ENCODE results near the gene SCAND1. TPM values are rescaled to one million over a fixed set of nuclear protein-coding genes. Genes with fewer than 3 reads are reported as not detected.
"Not testable (repeated sequence)": the region's sequence is repeated elsewhere in the genome, so short reads cannot be mapped to it uniquely, and the experiment has no call there.

The SCAND1 gene
- total and polyA plus RNA-seq, 8 donors: 20.6 to 62.1 (median 34.2) TPM

DNA sequence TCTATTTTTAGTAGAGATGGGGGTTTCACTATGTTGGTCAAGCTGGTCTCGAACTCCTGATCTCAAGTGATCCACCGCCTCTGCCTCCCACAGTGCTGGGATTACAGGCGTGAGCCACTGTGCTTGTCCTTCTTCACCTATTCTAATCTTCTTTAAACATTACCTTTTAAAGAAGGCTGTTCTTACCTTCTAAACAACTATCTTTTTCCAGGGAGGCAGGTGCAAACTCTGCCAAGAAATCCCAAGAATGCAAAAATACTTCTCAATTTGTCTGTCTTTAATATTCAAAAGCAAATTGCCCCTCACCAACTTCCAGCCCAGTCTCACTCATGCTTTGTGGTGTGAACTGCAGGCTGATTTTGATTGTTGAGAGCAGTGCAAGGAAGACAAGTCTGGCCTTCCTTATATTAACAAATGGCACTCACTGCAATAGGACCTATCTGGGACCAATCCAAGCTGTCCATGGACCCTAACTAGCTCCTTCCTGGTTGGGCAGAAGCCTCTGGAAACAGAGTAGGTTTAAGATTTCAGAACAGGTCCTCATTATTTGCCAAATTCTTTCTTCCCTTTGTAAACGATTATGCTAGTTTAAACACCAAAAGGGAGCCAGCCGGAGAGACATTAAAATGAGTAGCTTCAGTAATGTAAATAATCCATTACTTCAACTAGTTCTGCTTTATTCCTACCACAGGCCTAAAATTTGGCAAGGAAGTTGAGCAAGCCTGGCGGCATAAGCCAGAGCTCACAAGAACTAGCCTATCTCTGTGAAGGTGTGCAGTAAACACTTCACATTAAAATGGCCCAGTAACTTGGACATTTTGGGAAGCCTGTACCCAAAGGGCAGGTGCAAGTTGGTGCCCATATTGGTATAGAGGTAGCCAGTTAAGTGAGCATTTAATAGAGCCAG lies 1.6 kb downstream of the SCAND1 start:
- Histone ChIP-seq H3K27me3 (no peaks in the 10 kb centered on the region), H3K4me3 (peak overlapping the region; percentile 79 to 85), H3K27ac (peak overlapping the region; percentile 95 to 99), H3K36me3 (peaks cover 0 to 9% of the 10 kb centered on the region in 2 donors), H3K9me3 (no peaks in the 10 kb centered on the region), H3K4me1 (peaks cover 12 to 25% of the 10 kb centered on the region in 2 donors)
- intact Hi-C loops (cut with DNase I): no loop called here
- DNase-seq (no peak), ATAC-seq (no peak)
- TF ChIP-seq, protein P1, sequence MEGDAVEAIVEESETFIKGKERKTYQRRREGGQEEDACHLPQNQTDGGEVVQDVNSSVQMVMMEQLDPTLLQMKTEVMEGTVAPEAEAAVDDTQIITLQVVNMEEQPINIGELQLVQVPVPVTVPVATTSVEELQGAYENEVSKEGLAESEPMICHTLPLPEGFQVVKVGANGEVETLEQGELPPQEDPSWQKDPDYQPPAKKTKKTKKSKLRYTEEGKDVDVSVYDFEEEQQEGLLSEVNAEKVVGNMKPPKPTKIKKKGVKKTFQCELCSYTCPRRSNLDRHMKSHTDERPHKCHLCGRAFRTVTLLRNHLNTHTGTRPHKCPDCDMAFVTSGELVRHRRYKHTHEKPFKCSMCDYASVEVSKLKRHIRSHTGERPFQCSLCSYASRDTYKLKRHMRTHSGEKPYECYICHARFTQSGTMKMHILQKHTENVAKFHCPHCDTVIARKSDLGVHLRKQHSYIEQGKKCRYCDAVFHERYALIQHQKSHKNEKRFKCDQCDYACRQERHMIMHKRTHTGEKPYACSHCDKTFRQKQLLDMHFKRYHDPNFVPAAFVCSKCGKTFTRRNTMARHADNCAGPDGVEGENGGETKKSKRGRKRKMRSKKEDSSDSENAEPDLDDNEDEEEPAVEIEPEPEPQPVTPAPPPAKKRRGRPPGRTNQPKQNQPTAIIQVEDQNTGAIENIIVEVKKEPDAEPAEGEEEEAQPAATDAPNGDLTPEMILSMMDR (IDR thresholded peaks at IDR 0.05): no peak

DNA sequence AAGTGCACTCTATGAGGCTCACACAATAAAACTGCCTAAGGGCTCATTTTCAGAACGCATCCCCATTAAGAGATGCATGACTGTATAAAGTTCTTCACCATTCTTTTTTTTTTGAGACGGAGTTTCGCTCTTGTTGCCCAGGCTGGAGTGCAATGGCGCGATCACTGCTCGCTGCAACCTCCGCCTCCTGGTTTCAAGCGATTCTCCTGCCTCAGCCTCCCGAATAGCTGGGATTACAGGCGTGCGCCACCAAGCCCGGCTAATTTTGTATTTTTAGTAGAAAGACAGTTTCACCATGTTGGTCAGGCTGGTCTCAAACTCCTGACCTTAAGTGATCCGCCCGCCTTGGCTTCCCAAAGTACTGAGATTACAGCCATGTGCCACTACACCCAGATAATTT lies 2.2 kb downstream of the SCAND1 start:
- peak overlapping the region in 1 of 2 donors; percentile 85 for H3K4me3 ChIP-seq
- H3K9me3 ChIP-seq; ATAC-seq; H3K27me3 ChIP-seq; DNase-seq; intact Hi-C loops (cut with DNase I): not testable (repeated sequence)
- H3K27ac ChIP-seq: peak overlapping the region in 1 of 2 donors; percentile 99
- H3K36me3 ChIP-seq: peaks cover 0 to 16% of the 10 kb centered on the region in 2 donors
- H3K4me1 ChIP-seq: peaks cover 12 to 25% of the 10 kb centered on the region in 2 donors

DNA sequence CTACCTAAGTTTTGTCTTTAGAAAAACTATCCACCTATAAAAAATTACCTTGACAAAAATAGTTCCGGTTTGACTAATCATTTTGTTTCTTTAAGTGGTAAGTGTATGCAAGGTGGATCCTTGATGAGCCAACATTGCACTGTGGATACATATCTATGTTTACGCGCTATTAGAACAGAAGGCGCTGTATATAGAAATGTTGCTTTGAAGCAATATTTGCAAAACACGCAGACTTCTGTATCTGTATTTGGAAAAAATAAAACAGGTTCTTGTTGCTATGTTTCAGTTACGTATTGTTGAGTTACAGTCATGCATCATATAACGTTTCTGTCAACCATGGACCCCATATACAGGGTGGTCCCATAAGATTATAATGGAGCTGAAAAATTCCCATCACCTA lies 4.2 kb downstream of the SCAND1 start:
- TF ChIP-seq, protein P1 (IDR thresholded peaks at IDR 0.05): no peak
- intact Hi-C loops (cut with DNase I): no loop called here
- DNase-seq (no peak), ATAC-seq (no peak)
- Histone ChIP-seq H3K9me3 (no peaks in the 10 kb centered on the region), H3K4me1 (peaks cover 12 to 20% of the 10 kb centered on the region in 2 donors), H3K27me3 (no peaks in the 10 kb centered on the region), H3K36me3 (peaks cover 0 to 36% of the 10 kb centered on the region in 2 donors), H3K27ac (no peak overlapping the region), H3K4me3 (no peak overlapping the region)

DNA sequence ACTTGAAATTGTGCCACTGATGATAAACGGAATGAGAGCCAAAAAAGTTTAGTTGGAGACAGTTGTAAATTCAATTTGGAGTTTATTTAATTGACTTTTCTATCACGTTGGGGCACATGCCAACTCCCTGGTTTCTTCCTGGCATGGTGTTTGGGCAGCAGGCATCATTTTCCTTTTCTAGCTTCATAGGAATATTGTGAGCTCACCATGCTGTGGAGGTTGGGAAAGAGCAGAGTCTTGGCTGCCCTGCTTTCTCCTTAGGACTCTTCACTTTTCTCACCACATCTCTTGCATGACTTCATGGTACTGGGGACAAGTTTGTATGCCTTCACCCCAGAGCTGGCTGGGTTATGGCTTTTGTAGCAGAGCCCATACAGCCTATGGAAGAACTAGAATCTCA lies 6.4 kb downstream of the SCAND1 start:
- H3K9me3 ChIP-seq: no peaks in the 10 kb centered on the region
- DNase-seq (no peak), ATAC-seq (no peak)
- H3K27me3 ChIP-seq: no peaks in the 10 kb centered on the region
- TF ChIP-seq, protein P1 (IDR thresholded peaks at IDR 0.05): no peak
- no peak overlapping the region for H3K27ac ChIP-seq
- peaks cover 0 to 57% of the 10 kb centered on the region in 2 donors for H3K36me3 ChIP-seq
- H3K4me3 ChIP-seq: no peak overlapping the region
- intact Hi-C loops (cut with DNase I): no loop called here
- peaks cover 7 to 13% of the 10 kb centered on the region in 2 donors for H3K4me1 ChIP-seq

DNA sequence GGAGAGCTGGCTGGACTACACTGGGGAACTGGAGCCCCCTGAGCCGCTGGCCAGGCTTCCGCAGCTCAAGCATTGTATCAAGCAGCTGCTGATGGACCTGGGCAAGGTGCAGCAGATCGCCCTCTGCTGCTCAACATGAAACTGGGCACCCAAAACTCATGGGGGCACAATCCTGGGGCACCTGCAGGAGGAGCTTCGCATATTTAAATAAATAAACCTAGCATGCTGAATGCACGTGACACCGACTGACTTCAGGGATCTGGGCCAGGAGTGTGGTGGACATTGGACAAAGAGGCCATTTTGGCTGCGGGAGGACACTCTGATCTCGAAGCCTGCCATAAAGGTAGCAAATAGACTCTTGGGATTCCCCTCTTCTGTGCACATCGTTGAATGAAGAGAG lies 6.8 kb downstream of the SCAND1 start:
- peak in 1 of 4 donors; percentile 5 for DNase-seq
- H3K9me3 ChIP-seq: no peaks in the 10 kb centered on the region
- H3K27me3 ChIP-seq: no peaks in the 10 kb centered on the region
- intact Hi-C loops (cut with DNase I): no loop called here
- H3K27ac ChIP-seq: no peak overlapping the region
- ATAC-seq: no peak
- peaks cover 0 to 62% of the 10 kb centered on the region in 2 donors for H3K36me3 ChIP-seq
- H3K4me1 ChIP-seq: peaks cover 3 to 9% of the 10 kb centered on the region in 2 donors
- TF ChIP-seq, protein P1 (IDR thresholded peaks at IDR 0.05): no peak
- no peak overlapping the region for H3K4me3 ChIP-seq

All from left lung (tissue), 10 donors.